ENCODE results near the gene S100PBP. TPM values are rescaled to one million over a fixed set of nuclear protein-coding genes. Genes with fewer than 3 reads are reported as not detected.

The S100PBP gene
- 10 to 100 TPM; 11.0 to 32.1 (median 18.2) TPM for total RNA-seq

DNA sequence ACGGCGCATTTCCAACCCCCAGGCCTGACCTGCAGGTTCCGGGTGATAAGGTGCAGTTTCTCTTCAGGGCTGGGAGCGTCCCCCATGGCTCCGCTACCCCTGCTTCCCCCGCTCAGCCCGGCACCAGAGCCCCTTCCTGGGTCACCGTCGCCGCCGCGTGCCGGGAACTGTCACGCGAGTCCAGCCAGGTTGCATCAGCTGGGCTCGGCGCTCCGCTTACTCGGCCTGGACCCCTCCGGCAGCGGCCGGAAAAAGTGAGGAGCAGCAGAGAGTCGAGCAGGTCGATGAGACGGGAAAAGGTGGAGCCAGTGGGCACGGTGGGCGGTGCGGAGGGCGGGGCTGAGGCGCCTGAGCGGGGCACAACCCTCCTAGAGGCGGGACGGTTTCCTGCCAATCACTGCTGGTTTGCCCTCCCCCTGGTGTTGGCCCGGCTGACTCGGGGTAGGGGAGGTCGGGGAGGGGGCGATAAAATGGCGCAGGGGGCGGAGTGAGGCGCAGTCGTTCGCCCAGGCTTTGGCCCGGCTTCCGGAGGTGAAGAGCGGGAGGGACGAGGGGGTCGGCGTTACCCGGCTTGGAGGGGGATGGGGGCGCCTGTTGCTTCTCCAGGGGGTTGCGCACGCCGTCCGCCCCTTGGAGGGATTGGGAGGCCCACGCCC, at the start of gene S100PBP, which contains the start of gene YARS1:
TSS of gene S100PBP (plus strand) at position 495 of the 656 bp plus-strand sequence. CDS start 8,447 bp downstream, outside the sequence.
TSS of gene YARS1 (minus strand) at position 200 of the 656 bp plus-strand sequence. CDS start at position 86, 114 bp downstream.
- TF ChIP-seq POLR2A (IDR thresholded peaks at IDR 0.05), result peak in 1 of 2 donors; percentile 5
- TF ChIP-seq, protein P1, sequence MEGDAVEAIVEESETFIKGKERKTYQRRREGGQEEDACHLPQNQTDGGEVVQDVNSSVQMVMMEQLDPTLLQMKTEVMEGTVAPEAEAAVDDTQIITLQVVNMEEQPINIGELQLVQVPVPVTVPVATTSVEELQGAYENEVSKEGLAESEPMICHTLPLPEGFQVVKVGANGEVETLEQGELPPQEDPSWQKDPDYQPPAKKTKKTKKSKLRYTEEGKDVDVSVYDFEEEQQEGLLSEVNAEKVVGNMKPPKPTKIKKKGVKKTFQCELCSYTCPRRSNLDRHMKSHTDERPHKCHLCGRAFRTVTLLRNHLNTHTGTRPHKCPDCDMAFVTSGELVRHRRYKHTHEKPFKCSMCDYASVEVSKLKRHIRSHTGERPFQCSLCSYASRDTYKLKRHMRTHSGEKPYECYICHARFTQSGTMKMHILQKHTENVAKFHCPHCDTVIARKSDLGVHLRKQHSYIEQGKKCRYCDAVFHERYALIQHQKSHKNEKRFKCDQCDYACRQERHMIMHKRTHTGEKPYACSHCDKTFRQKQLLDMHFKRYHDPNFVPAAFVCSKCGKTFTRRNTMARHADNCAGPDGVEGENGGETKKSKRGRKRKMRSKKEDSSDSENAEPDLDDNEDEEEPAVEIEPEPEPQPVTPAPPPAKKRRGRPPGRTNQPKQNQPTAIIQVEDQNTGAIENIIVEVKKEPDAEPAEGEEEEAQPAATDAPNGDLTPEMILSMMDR (IDR thresholded peaks at IDR 0.05), result peak in 1 of 3 donors; percentile 61
- peak; percentile 99 to 100 for DNase-seq (ENCODE audit: low spot score in 2 of 2)
- H3K4me3 ChIP-seq (ENCODE audit: low read depth, poor library complexity, severe bottlenecking), result peak within 1 kb of the TSS; percentile 82
- intact Hi-C loops (cut with DNase I; ENCODE audit: low total_unique reads), result no loop called here
- 0 to 1% methylated on average over 48 to 53 of the region's 55 CpGs for WGBS, 2 donors

DNA sequence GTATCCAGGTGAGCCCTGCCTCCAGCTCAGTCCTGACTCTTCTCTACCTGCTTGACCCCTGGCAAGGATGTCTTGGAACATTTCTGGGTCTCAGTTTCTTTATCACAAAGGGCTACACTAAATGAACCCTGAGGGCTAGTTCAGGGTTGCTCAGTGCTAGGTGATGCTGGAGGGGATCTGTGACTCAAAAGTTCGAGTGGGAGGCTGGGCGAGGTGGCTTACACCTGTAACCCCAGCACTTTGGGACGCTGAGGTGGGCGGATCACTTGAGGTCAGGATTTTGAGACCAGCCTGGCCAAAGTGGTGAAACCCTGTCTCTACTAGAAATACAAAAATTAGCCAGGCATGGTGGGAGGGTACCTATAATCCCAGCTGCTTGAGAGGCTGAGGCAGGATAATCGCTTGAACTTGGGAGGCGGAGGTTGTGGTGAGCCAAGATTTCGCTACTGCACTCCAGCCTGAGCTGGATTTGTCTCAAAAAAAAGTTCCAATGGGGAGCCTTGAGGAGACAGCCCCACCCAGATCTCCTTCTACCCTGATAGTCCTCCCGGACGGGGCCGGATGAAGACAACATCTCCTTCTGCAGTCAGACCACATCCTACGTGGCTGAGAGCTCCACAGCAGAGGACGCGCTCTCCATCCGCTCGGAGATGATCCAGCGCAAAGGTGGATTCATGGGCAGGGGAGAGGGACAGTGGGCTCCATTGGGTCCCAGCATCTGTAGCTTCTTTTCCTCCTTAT, 49.2 kb upstream of the S100PBP start:
- no peak for DNase-seq (ENCODE audit: low spot score in 2 of 2)
- intact Hi-C loops (cut with DNase I; ENCODE audit: low total_unique reads), result no loop called here
- H3K4me3 ChIP-seq (ENCODE audit: low read depth, poor library complexity, severe bottlenecking), result no peak overlapping the region
- WGBS, 2 donors, result 69 to 75% methylated on average over 16 of the region's 16 CpGs
- TF ChIP-seq POLR2A (IDR thresholded peaks at IDR 0.05), result no peak

DNA sequence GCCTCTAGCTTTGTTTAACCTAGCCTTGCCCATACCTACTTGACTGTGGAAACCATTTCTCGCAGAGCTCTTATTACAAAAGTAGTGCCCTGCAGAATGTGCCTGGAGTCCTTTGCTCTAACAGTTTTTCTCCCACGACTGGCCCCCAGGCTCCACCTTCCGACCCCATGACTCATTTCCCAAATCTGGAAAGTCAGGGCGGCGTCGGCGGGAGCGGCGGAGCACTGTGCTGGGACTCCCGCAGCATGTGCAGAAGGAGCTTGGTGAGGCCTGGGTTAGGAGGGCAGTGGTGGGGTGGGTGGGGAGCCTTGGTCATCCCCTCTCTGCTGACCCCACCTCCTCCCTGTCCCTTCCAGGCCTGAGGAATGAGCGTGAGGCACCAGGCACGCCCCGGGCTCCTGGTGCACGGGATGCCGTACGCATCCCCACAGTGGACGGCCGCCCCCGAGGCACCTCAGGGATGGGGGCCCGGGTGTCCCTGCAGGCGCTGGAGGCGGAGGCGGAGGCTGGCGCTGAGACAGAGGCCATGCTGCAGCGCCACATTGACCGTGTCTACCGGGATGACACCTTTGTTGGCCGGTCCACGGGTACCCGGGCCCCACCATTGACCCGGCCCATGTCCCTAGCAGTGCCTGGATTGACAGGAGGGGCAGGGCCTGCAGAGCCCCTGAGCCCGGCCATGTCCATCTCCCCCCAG, 47.8 kb upstream of the S100PBP start:
- intact Hi-C loops (cut with DNase I; ENCODE audit: low total_unique reads), result loop anchor here (5.0 kb wide), 1 partner anchor 57 kb away; no protein-coding TSS in a partner anchor
- TF ChIP-seq, protein P1 (IDR thresholded peaks at IDR 0.05), result no peak
- no peak for TF ChIP-seq POLR2A (IDR thresholded peaks at IDR 0.05)
- no peak overlapping the region for H3K4me3 ChIP-seq (ENCODE audit: low read depth, poor library complexity, severe bottlenecking)
- DNase-seq (ENCODE audit: low spot score in 2 of 2), result no peak
- WGBS, 2 donors, result 60 to 62% methylated on average over 19 to 27 of the region's 32 CpGs

DNA sequence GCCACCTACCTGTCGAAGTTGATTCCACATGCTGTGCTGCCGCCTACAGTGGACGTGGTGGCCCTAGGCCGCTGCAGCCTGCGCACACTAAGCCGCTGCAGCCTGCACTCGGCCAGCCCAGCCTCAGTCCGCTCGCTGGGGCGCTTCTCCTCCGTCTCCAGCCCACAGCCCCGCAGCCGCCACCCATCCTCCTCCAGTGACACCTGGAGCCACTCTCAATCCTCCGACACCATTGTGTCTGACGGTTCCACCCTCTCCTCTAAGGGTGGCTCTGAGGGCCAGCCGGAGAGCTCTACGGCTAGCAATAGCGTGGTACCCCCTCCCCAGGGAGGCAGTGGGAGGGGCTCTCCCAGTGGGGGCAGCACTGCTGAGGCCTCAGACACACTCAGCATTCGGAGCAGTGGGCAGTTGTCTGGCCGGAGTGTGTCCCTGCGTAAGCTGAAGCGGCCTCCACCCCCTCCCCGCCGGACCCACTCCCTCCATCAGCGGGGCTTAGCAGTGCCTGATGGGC, 47.2 kb upstream of the S100PBP start:
- H3K4me3 ChIP-seq (ENCODE audit: low read depth, poor library complexity, severe bottlenecking), result no peak overlapping the region
- no peak for DNase-seq (ENCODE audit: low spot score in 2 of 2)
- intact Hi-C loops (cut with DNase I; ENCODE audit: low total_unique reads), result loop anchor here (5.0 kb wide), 1 partner anchor 58 kb away; no protein-coding TSS in a partner anchor
- 92% methylated on average over 23 to 24 of the region's 25 CpGs for WGBS, 2 donors
- TF ChIP-seq POLR2A (IDR thresholded peaks at IDR 0.05), result no peak
- TF ChIP-seq, protein P1 (IDR thresholded peaks at IDR 0.05), result no peak

DNA sequence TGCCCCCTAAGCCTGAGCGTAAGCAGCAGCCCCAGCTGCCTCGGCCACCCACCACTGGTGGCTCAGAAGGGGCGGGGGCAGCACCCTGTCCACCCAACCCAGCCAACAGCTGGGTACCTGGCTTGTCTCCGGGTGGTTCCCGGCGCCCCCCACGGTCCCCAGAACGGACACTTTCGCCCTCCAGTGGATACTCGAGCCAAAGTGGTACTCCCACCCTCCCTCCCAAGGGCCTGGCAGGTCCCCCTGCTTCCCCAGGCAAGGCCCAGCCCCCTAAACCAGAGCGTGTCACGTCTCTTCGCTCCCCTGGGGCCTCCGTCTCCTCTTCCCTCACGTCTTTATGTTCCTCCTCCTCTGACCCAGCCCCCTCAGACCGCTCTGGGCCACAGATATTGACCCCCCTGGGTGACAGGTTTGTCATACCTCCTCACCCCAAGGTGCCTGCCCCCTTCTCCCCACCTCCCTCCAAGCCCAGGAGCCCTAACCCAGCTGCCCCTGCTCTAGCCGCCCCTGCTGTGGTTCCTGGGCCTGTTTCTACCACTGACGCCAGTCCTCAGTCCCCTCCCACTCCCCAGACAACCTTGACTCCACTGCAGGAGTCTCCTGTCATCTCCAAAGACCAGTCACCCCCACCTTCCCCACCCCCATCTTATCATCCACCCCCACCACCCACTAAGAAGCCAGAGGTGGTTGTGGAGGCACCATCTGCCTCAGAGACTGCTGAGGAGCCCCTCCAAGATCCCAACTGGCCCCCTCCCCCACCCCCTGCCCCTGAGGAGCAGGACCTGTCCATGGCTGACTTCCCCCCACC, 46.5 kb upstream of the S100PBP start:
- WGBS, 2 donors, result 86 to 87% methylated on average over 16 to 18 of the region's 18 CpGs
- intact Hi-C loops (cut with DNase I; ENCODE audit: low total_unique reads), result loop anchor here (5.0 kb wide), 1 partner anchor 59 kb away; no protein-coding TSS in a partner anchor
- TF ChIP-seq, protein P1 (IDR thresholded peaks at IDR 0.05), result no peak
- TF ChIP-seq POLR2A (IDR thresholded peaks at IDR 0.05), result no peak
- no peak for DNase-seq (ENCODE audit: low spot score in 2 of 2)
- H3K4me3 ChIP-seq (ENCODE audit: low read depth, poor library complexity, severe bottlenecking), result no peak overlapping the region
